Gastrocnemius medialis (tissue), 4 donors: ENCODE results near the gene ANAPC7. TPM values are rescaled to one million over a fixed set of nuclear protein-coding genes. Genes with fewer than 3 reads are reported as not detected.

Source experiments
- ATAC-seq, 2 donors: fragments of 150-250 bp; one replicate each; pipeline ENCODE4 v1.9.1; 2016
- DNase-seq, 2 donors: peaks; one replicate each; pipeline ENCODE4 v3.0.0-alpha.2; 2019
- H3K27ac ChIP-seq, 4 donors: fragments of 200-600 bp; sonication (generic); 1 replicate in 1 of 4; 2 replicates in 3 of 4; pipeline ENCODE4 v1.5.1; 2016 to 2018; ENCODE audit warnings: mild to moderate bottlenecking in 2 of 4, moderate library complexity in 1 of 4
- H3K27me3 ChIP-seq, 3 donors: fragments of 200-600 bp; sonication (generic) in 2 of 3; 1 replicate in 1 of 3; 2 replicates in 2 of 3; pipeline versions ENCODE4 v1.5.1 to v1.6.0; 2016 to 2019; ENCODE audit warnings: mild to moderate bottlenecking in 1 of 3, moderate library complexity in 1 of 3
- H3K36me3 ChIP-seq, 2 donors: fragments of 200-600 bp; sonication (generic) in 1 of 2; one replicate each; pipeline ENCODE4 v1.5.1; 2017 to 2018
- H3K4me1 ChIP-seq, 2 donors: fragments of 200-600 bp; sonication (generic) in 1 of 2; one replicate each; pipeline ENCODE4 v1.5.1; 2016 to 2017; ENCODE audit warnings: mild to moderate bottlenecking in 2 of 2
- H3K4me3 ChIP-seq, 4 donors: fragments of 200-600 bp; sonication (generic) in 3 of 4; 1 replicate in 1 of 4; 2 replicates in 3 of 4; pipeline ENCODE4 v1.5.1; 2016 to 2019; ENCODE audit warnings: mild to moderate bottlenecking in 2 of 4
- H3K9me3 ChIP-seq, 3 donors: fragments of 200-600 bp; sonication (generic) in 2 of 3; 1 replicate in 1 of 3; 2 replicates in 2 of 3; pipeline ENCODE4 v1.5.1; 2016 to 2019
- CTCF ChIP-seq, 5 experiments: fragments of 450-650 bp in 3 of 5; fragments of 200-600 bp in 2 of 5; sonication (generic) in 2 of 5; IDR thresholded peaks in 4 of 5; conservative IDR thresholded peaks in 1 of 5; 1 replicate in 4 of 5; 2 replicates in 1 of 5; pipeline ENCODE4 v1.5.1; 2016 to 2019; ENCODE audit warnings: antibody characterized with exemption in 5 of 5, mild to moderate bottlenecking in 3 of 5, moderate library complexity in 3 of 5
- POLR2A ChIP-seq, 2 donors: fragments of 450-650 bp; IDR thresholded peaks; one replicate each; pipeline ENCODE4 v1.6.1; 2017; ENCODE audit warnings: antibody characterized with exemption in 2 of 2, mild to moderate bottlenecking in 2 of 2, moderate library complexity in 2 of 2
- in situ Hi-C, 4 donors: fragments of 200-750 bp; cut with MboI; loops; one replicate each; pipeline versions ENCODE4 v1.15.0 to v1.8.0; 2017; ENCODE audit warnings: low sequenced_read_pairs in 4 of 4
- intact Hi-C: fragments of 100-400 bp; cut with DNase I; formaldehyde crosslinking; loops from one replicate; pipeline ENCODE4 v1.15.1; 2023; ENCODE audit warnings: low total_unique reads
- total RNA-seq, 4 donors: library from RNA; depleted of rRNA; stranded (reverse); fragments of >200 nt; gene quantifications; one replicate each; pipeline versions ENCODE4 v1.1.0 to v1.2.3, GENCODE V29; 2016

Gene ANAPC7
- total RNA-seq, 4 donors from 2014 or later, result 27.5 to 57.1 (median 38.2) TPM

DNA sequence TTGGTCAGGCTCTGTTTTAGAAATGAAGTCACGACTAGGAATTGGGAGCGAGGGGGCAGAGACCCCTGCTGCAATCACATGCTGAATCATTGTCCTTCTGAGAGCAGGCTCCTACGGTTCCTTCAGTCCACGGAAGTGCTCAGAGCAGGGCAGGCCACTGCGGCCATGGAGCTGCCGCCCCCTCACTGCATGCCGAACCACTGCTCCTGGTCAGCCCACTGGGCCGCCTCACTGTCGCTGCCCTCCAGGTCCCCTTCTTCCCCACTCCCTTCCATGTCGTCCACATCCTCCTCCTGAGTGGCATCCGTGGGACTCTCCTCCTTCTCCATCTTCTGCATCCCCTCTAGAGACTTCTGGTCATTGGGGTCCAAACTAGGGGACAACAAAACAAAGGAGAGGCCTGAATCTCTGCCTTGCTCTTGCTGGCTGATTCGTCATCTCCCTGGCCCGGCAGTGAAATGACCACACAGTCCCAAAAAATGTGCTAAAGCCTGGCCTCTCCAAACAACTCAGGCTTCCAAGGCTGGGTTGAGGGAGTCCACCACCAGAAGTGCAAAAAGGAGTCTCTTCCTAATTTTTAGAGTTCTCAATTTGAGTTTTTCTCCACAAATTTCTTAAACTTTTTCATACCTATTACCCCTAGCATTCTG, 29.4 kb downstream of the ANAPC7 start:
- H3K36me3 ChIP-seq, result peaks cover 0 to 78% of the 10 kb centered on the region in 2 donors
- H3K9me3 ChIP-seq, result no peaks in the 10 kb centered on the region
- DNase-seq (no peak), ATAC-seq (no peak)
- H3K4me1 ChIP-seq, result peaks cover 21 to 33% of the 10 kb centered on the region in 2 donors
- intact Hi-C loops (no loop called here), in situ Hi-C loops (no loop called here)
- H3K4me3 ChIP-seq, result no peak overlapping the region
- no peaks in the 10 kb centered on the region for H3K27me3 ChIP-seq
- TF ChIP-seq POLR2A (IDR thresholded peaks at IDR 0.05) (no peak), CTCF (IDR thresholded peaks at IDR 0.05 in 4 of 5, conservative IDR thresholded peaks at IDR 0.05 in 1 of 5) (no peak)
- peak overlapping the region; percentile 0 to 49 (median 30) for H3K27ac ChIP-seq

DNA sequence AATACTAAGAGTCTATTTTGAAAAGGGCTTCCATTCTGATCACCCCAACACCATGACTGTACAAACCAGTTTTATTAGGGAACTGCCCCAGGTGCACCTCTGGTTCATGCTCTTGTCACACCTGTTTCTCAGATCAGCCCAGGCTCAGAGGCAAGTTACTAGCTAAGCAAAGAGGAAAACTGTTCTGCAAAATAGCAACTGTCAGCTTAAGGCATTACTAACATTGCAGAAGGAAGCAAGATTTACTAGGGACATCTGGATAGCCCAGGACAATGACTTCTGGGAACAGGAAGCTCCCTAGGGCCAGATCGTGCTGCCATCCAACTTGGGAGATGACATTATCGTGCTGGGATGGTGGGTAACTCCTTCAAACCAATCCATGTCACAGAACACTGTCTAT, 30.1 kb downstream of the ANAPC7 start:
- peaks cover 0 to 76% of the 10 kb centered on the region in 2 donors for H3K36me3 ChIP-seq
- H3K4me1 ChIP-seq, result peaks cover 15 to 28% of the 10 kb centered on the region in 2 donors
- H3K27ac ChIP-seq, result peak overlapping the region; percentile 0 to 49 (median 30)
- intact Hi-C loops, result no loop called here
- H3K9me3 ChIP-seq, result no peaks in the 10 kb centered on the region
- in situ Hi-C loops, result no loop called here
- no peaks in the 10 kb centered on the region for H3K27me3 ChIP-seq
- DNase-seq, result no peak
- H3K4me3 ChIP-seq, result no peak overlapping the region
- TF ChIP-seq CTCF (IDR thresholded peaks at IDR 0.05 in 4 of 5, conservative IDR thresholded peaks at IDR 0.05 in 1 of 5) (no peak), POLR2A (IDR thresholded peaks at IDR 0.05) (no peak)
- peak; percentile 38 to 45 for ATAC-seq

DNA sequence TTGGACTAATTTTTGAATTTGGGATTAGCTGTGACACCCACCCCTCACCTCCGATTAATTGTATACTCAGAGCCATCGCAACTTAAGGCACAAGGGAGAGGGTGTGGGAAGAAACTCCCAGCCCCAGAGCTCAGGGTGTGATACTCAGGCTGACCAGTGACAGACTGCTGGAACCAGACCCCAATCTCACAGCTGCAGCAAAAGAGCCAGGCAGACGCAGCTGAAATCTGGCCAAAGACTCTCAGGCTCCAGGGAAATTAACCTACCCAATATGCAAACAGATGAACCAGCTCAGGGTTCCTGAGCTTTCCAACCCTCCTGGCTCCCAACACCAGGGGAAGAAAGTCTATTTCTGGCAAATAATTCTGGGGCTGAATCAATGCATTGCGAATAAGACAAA, 30.5 kb downstream of the ANAPC7 start:
- no peak for DNase-seq
- peaks cover 0 to 72% of the 10 kb centered on the region in 2 donors for H3K36me3 ChIP-seq
- ATAC-seq, result no peak
- no peak overlapping the region for H3K4me3 ChIP-seq
- intact Hi-C loops (no loop called here), in situ Hi-C loops (no loop called here)
- H3K4me1 ChIP-seq, result peaks cover 13 to 25% of the 10 kb centered on the region in 2 donors
- TF ChIP-seq CTCF (IDR thresholded peaks at IDR 0.05 in 4 of 5, conservative IDR thresholded peaks at IDR 0.05 in 1 of 5), result no peak
- no peak for TF ChIP-seq POLR2A (IDR thresholded peaks at IDR 0.05)
- peak overlapping the region in 3 of 4 donors; percentile 0 to 49 (median 46) for H3K27ac ChIP-seq
- no peaks in the 10 kb centered on the region for H3K27me3 ChIP-seq
- no peaks in the 10 kb centered on the region for H3K9me3 ChIP-seq

GRCh38 chr12:110372056-110372425, 31.5 kb downstream of the ANAPC7 start:
- H3K4me1 ChIP-seq, result peaks cover 13 to 18% of the 10 kb centered on the region in 2 donors
- no peaks in the 10 kb centered on the region for H3K27me3 ChIP-seq
- ATAC-seq (no peak), DNase-seq (no peak)
- in situ Hi-C loops (no loop called here), intact Hi-C loops (no loop called here)
- H3K27ac ChIP-seq, result no peak overlapping the region
- H3K36me3 ChIP-seq, result peaks cover 0 to 62% of the 10 kb centered on the region in 2 donors
- H3K4me3 ChIP-seq, result no peak overlapping the region
- H3K9me3 ChIP-seq, result no peaks in the 10 kb centered on the region
- TF ChIP-seq POLR2A (IDR thresholded peaks at IDR 0.05) (no peak), CTCF (IDR thresholded peaks at IDR 0.05 in 4 of 5, conservative IDR thresholded peaks at IDR 0.05 in 1 of 5) (no peak)
